K562 (cell line): ENCODE results near the gene PLD5.

Experiments
- GABPA ChIP-seq: fragments of 200-800 bp; sonication (Bioruptor generic); conservative IDR thresholded peaks from 2 replicates; pipeline ENCODE4 v1.6.1; 2016; ENCODE audit warnings: low read depth, missing genetic modification characterization, missing compliant biosample characterization
- IFI16 ChIP-seq: fragments of 250-450 bp; sonication (Bioruptor Pico); IDR thresholded peaks from 2 replicates; pipeline ENCODE4 v2.1.2; 2022; ENCODE audit warnings: mild to moderate bottlenecking, inconsistent platforms
- POLR2H ChIP-seq: IDR thresholded peaks from 2 replicates; pipeline ENCODE4 v1.6.1; 2016; ENCODE audit warnings: missing genetic modification characterization, low read depth, mild to moderate bottlenecking, control low read depth, missing compliant biosample characterization, moderate library complexity

DNA sequence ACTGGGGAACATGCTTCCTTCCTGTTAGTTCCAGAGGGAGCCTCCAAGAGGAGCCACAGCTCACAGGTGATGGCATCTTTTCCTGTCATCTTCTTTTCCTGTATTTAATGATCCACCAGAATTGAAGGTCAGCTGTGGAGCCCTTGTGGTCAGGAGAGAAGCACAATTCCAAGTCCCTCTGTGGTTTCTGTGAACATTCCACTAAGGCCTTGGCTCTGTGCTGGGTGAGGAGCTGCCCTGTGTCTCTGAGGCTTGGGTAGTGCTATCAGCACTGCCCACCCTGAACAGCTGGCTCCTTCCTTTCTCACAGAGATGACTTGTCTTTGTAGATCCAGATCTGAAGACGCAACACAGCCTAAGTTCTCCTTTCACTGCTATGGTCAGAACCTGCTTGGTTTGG, 383.7 kb downstream of the PLD5 start:
- TF ChIP-seq IFI16 (CRISPR knock-in tag) (no peak), GABPA (tag) (no peak), POLR2H (no peak)
